OCI-LY3 (cell line): ENCODE data around the gene COPA.

Experiments used
- H2AFZ ChIP-seq: fragments of 200-600, 300-600 bp; shearing (Covaris generic); 2 replicates; pipeline ENCODE4 v1.6.0; 2014; ENCODE audit warnings: antibody characterized with exemption, low read depth, low read length
- H3K27ac ChIP-seq: fragments of 200-600, 300-600 bp; sonication (generic); 2 replicates; pipeline ENCODE4 v1.5.1; 2014; ENCODE audit warnings: mild to moderate bottlenecking, low read length, moderate library complexity, mixed read lengths
- H3K27me3 ChIP-seq: fragments of 200-600, 300-600 bp; sonication (generic); 2 replicates; pipeline ENCODE4 v1.6.1; 2014; ENCODE audit warnings: low read depth, low read length, mixed read lengths
- H3K36me3 ChIP-seq: fragments of 200-600, 300-600 bp; sonication (generic); replicated peaks from 2 replicates; pipeline ENCODE3; 2014; ENCODE audit warnings: low read depth, low read length, mixed read lengths
- H3K4me1 ChIP-seq: fragments of 300-600, 200-600 bp; sonication (generic); 2 replicates; pipeline ENCODE4 v1.6.1; 2014; ENCODE audit warnings: low read length, mixed read lengths
- H3K4me2 ChIP-seq: fragments of 200-600, 300-600 bp; sonication (generic); 2 replicates; pipeline ENCODE4 v1.6.1; 2014; ENCODE audit warnings: low read length, mixed read lengths
- H3K4me3 ChIP-seq: fragments of 300-600, 200-600 bp; sonication (generic); 2 replicates; pipeline ENCODE4 v1.5.1; 2014; ENCODE audit warnings: antibody characterized with exemption, mild to moderate bottlenecking, low read length, moderate library complexity
- H3K79me2 ChIP-seq: fragments of 300-600, 200-600 bp; shearing (Covaris generic); 2 replicates; pipeline ENCODE4 v1.6.1; 2014; ENCODE audit warnings: mild to moderate bottlenecking, low read length, mixed read lengths
- H3K9ac ChIP-seq: fragments of 300-600, 200-600 bp; shearing (Covaris generic); 2 replicates; pipeline ENCODE4 v1.6.0; 2014; ENCODE audit warnings: mild to moderate bottlenecking, low read length, moderate library complexity
- H3K9me3 ChIP-seq: fragments of 200-600, 300-600 bp; shearing (Covaris generic); 2 replicates; pipeline ENCODE4 v1.6.1; 2014; ENCODE audit warnings: low read length, mixed read lengths; ENCODE audit not compliant: insufficient read depth
- H4K20me1 ChIP-seq: fragments of 200-600, 300-600 bp; sonication (generic); 2 replicates; pipeline ENCODE4 v1.6.1; 2016; ENCODE audit warnings: low read length, mixed read lengths; ENCODE audit not compliant: insufficient read depth
- EZH2phosphoT487 ChIP-seq: fragments of 200-600 bp; shearing (Covaris generic); IDR thresholded peaks from 2 replicates; pipeline ENCODE4 v1.6.1; 2018; ENCODE audit warnings: antibody characterized with exemption, mixed run types, low read depth
- TF ChIP-seq, protein P1 (sequence below): fragments of 200-600, 300-600 bp; sonication (generic); IDR thresholded peaks from 2 replicates; pipeline ENCODE4 v1.5.1; 2014; ENCODE audit warnings: antibody characterized with exemption, low read length, low read depth

COPA gene

DNA sequence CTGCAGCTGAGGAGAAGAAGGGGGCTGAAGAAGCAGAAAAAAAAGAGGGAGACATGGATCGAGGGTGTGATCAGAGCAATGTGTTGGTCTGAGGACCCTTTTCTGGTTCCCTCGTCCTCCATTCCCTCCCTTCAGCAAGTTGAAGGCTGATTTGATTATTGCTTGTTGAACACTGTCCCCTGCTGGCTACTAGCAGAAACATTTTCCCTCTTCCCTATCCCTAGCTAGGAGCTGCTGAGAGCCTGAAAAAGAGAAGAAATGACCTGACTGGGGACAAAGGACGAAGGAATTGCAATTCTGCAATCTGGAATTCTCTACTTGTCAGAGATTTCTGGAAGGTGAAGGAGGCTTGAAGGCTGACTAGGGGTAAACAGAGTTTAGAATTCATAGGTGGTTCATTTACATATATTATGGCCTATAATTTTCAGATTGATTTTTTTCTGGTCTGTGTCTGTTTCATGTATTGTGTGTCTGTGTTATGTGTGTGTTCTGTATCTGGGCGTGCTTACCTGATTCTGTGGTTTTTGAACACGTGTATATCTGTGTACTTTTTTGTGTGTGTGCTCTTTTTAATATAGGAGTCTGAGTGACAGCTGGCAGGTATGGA lies 33.6 kb upstream of the COPA start:
- no peaks in the 10 kb centered on the region for H4K20me1 ChIP-seq
- no peak for TF ChIP-seq EZH2phosphoT487
- TF ChIP-seq, protein P1, sequence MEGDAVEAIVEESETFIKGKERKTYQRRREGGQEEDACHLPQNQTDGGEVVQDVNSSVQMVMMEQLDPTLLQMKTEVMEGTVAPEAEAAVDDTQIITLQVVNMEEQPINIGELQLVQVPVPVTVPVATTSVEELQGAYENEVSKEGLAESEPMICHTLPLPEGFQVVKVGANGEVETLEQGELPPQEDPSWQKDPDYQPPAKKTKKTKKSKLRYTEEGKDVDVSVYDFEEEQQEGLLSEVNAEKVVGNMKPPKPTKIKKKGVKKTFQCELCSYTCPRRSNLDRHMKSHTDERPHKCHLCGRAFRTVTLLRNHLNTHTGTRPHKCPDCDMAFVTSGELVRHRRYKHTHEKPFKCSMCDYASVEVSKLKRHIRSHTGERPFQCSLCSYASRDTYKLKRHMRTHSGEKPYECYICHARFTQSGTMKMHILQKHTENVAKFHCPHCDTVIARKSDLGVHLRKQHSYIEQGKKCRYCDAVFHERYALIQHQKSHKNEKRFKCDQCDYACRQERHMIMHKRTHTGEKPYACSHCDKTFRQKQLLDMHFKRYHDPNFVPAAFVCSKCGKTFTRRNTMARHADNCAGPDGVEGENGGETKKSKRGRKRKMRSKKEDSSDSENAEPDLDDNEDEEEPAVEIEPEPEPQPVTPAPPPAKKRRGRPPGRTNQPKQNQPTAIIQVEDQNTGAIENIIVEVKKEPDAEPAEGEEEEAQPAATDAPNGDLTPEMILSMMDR: peak; percentile 99
- peaks cover 22% of the 10 kb centered on the region for H3K4me1 ChIP-seq
- peak overlapping the region; percentile 85 for H2AFZ ChIP-seq
- H3K27ac ChIP-seq: no peak overlapping the region
- peak overlapping the region; percentile 37 for H3K9ac ChIP-seq
- peak overlapping the region; percentile 75 for H3K4me2 ChIP-seq
- H3K36me3 ChIP-seq: no peaks in the 10 kb centered on the region
- H3K9me3 ChIP-seq: no peaks in the 10 kb centered on the region
- peaks cover 7% of the 10 kb centered on the region; the same call in 1 of the 2 replicates for H3K27me3 ChIP-seq
- no peaks in the 10 kb centered on the region for H3K79me2 ChIP-seq
- peak overlapping the region; percentile 51 for H3K4me3 ChIP-seq

DNA sequence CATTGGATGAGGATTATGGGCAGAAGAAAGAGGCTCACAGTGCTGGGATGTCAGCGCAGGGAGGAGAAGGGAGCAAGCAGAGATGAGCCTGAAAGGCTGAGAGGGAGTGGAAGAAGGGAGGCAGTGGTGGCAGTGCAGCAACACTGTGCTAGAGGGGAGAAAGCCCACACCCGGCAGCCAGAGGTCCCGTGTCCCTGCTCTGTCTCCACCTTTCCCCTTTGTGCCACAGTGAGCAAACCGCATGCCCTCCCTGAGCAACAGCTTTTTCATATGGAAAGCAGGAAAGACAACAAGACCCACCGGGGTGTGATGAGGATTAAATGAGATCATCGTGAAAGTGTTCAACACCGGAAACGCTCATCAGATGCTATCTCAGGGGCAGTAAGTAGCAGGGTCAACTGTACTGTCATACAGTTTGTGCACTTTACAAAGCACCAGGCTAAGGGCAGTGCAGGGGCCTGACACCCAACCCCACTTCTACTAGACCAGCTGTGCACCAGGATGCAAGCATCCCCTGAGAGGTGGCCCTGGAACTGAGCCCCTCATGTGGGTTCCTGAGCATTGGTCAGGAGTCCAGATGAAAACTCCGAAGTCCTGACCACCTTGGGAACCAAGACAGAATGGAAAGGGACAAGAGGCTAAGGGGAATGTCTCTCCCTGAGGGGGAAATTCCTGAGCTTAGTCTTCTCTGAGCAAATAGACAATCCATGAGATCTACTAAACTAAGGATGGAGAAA lies 32.9 kb upstream of the COPA start:
- Histone ChIP-seq H3K4me2 (peak overlapping the region; percentile 75), H3K9ac (peak overlapping the region; percentile 37), H2AFZ (peak overlapping the region; percentile 85)

DNA sequence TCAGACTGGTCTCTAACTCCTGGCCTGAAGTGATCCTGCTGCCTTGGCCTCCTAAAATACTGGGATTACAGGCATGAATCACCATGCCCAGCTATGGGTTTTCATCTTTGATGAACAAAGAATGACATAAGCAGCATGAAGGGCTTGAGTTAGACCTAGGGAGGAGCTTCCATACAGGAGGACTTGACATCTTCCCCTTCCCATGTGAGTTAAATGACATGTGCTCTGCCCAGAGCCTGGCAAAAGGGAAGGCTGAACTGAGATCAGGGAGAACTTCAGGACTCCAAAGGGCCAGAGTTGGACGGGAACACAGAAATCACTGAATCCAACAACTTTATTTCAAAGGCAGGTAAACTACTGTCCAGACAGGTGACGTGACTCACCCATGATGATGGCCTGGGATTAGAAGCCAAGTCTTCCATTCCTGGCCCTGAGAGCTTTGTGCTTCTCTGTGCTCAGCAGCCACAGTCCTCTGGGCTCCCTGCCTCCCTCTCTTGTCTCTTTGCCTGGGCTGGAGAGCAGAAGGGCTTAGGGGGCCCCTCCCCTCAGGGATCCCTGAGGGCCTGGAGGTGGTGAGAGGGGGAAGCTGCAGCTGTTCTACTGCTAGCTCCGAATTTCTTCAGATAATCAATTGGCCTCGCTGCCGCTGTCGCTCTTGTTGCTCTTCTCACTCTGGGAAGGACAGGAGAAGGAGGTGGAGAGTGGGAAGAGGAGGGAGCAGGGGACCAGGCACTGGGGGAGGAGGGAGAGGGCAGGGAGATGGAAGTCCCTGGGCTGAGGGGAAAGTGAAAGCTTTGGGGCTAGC lies 31.5 kb upstream of the COPA start:
- H3K4me1 ChIP-seq: peaks cover 24% of the 10 kb centered on the region
- no peaks in the 10 kb centered on the region for H3K79me2 ChIP-seq
- no peaks in the 10 kb centered on the region for H3K9me3 ChIP-seq
- H3K4me2 ChIP-seq: 0 out of 2 replicates have a peak overlapping the region, but pooled peaks have one; percentile 75
- H3K27ac ChIP-seq: no peak overlapping the region
- no peak overlapping the region for H3K4me3 ChIP-seq
- no peak overlapping the region for H2AFZ ChIP-seq
- H3K27me3 ChIP-seq: peaks cover 7% of the 10 kb centered on the region; the same call in 1 of the 2 replicates
- H3K36me3 ChIP-seq: no peaks in the 10 kb centered on the region
- TF ChIP-seq EZH2phosphoT487: no peak
- TF ChIP-seq, protein P1: no peak
- H4K20me1 ChIP-seq: no peaks in the 10 kb centered on the region
- no peak overlapping the region for H3K9ac ChIP-seq

More for the DNA sequence above, 32.9 kb upstream of the COPA start:
- Histone ChIP-seq H3K27ac (peak overlapping the region; percentile 29), H3K4me1 (peaks cover 24% of the 10 kb centered on the region), H3K4me3 (peak overlapping the region; percentile 51), H3K79me2 (no peaks in the 10 kb centered on the region), H3K9me3 (no peaks in the 10 kb centered on the region), H3K27me3 (peaks cover 7% of the 10 kb centered on the region; the same call in 1 of the 2 replicates), H4K20me1 (no peaks in the 10 kb centered on the region), H3K36me3 (no peaks in the 10 kb centered on the region)
- TF ChIP-seq, protein P1: no peak
- TF ChIP-seq EZH2phosphoT487: no peak

DNA sequence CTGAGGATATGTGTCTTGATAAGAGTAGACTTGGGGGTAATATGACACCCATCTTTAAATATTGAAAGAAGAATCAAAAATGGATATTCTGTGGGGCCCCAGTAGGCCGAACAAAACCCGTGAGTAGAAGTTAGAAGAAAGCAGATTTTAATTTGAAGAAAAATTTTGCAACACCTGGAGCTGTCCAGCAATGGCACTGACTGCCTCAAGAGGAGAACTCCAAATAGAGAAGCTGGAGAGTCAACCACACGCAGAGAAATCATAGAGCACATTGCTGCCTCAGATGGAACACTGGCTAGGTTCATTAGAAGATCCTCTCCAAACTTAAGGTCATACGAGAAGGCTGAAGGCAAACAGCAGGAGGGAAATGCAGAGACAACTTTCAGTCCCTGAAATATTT lies 30.6 kb upstream of the COPA start:
- no peaks in the 10 kb centered on the region for H3K79me2 ChIP-seq
- no peak overlapping the region for H2AFZ ChIP-seq
- no peak for TF ChIP-seq EZH2phosphoT487
- TF ChIP-seq, protein P1: no peak
- no peaks in the 10 kb centered on the region for H3K9me3 ChIP-seq
- H3K4me3 ChIP-seq: no peak overlapping the region
- 0 out of 2 replicates have a peak, but pooled peaks cover 2% of the 10 kb centered on the region for H3K27me3 ChIP-seq
- H3K36me3 ChIP-seq: no peaks in the 10 kb centered on the region
- H3K9ac ChIP-seq: no peak overlapping the region
- H3K4me1 ChIP-seq: peaks cover 24% of the 10 kb centered on the region
- no peaks in the 10 kb centered on the region for H4K20me1 ChIP-seq
- H3K4me2 ChIP-seq: no peak overlapping the region
- H3K27ac ChIP-seq: no peak overlapping the region
